GM12878 (cell line): ENCODE results near the gene MIOS. TPM values are rescaled to one million over a fixed set of nuclear protein-coding genes. Genes with fewer than 3 reads are reported as not detected.

ENCODE experiments used
- BCLAF1 ChIP-seq: fragments of 450-650 bp; IDR thresholded peaks from 2 replicates; pipeline ENCODE4 v1.6.1; 2017; ENCODE audit warnings: antibody characterized with exemption, mild to moderate bottlenecking, moderate library complexity
- CTCF ChIP-seq, 3 experiments: IDR thresholded peaks in 2 of 3; conservative IDR thresholded peaks in 1 of 3; 2 replicates each; pipeline ENCODE4 v1.5.1; 2011; ENCODE audit warnings: low read depth in 3 of 3, low read length in 3 of 3, mild to moderate bottlenecking in 3 of 3, control low read depth in 2 of 3, moderate library complexity in 2 of 3, inconsistent platforms in 1 of 3, mixed read lengths in 1 of 3; ENCODE audit not compliant: control insufficient read depth in 2 of 3, insufficient read depth in 1 of 3; ENCODE audit errors: extremely low read depth in 1 of 3
- HCFC1 ChIP-seq: fragments of 150-350 bp; IDR thresholded peaks from 2 replicates; pipeline ENCODE4 v1.6.1; 2014; ENCODE audit warnings: low read length
- HSF1 ChIP-seq: fragments of 150-350 bp; IDR thresholded peaks from 2 replicates; pipeline ENCODE4 v1.6.1; 2014; ENCODE audit warnings: mild to moderate bottlenecking, low read depth, low read length
- IRF3 ChIP-seq: fragments of 450-650 bp; IDR thresholded peaks from 2 replicates; pipeline ENCODE4 v1.6.1; 2014; ENCODE audit warnings: mild to moderate bottlenecking
- MYB ChIP-seq: fragments of 150-350 bp; IDR thresholded peaks from 2 replicates; pipeline ENCODE4 v1.6.1; 2014; ENCODE audit warnings: mild to moderate bottlenecking, low read depth, low read length, borderline replicate concordance
- PRDM15 ChIP-seq: fragments of 450-650 bp; formaldehyde crosslinking; IDR thresholded peaks from 2 replicates; pipeline ENCODE4 v1.4.0; 2020; ENCODE audit warnings: mild to moderate bottlenecking, moderate library complexity
- SIN3A ChIP-seq: IDR thresholded peaks from 2 replicates; pipeline ENCODE4 v1.6.1; 2012; ENCODE audit warnings: low read depth, low read length, improper control_type of control experiment
- SMAD1 ChIP-seq: fragments of 450-650 bp; IDR thresholded peaks from 2 replicates; pipeline ENCODE4 v1.6.1; 2018; ENCODE audit warnings: mild to moderate bottlenecking, low read depth; ENCODE audit not compliant: partially characterized antibody
- SMC3 ChIP-seq: IDR thresholded peaks from 2 replicates; pipeline ENCODE4 v1.6.1; 2011; ENCODE audit warnings: low read length, improper control_type of control experiment, borderline replicate concordance
- SP1 ChIP-seq: IDR thresholded peaks from one replicate; pipeline ENCODE4 v1.6.1; 2011; ENCODE audit warnings: low read depth, low read length
- STAT1 ChIP-seq: fragments of 450-650 bp; conservative IDR thresholded peaks from 2 replicates; pipeline ENCODE4 v1.6.1; 2014; ENCODE audit warnings: antibody characterized with exemption, mild to moderate bottlenecking
- TBL1XR1 ChIP-seq: IDR thresholded peaks from 2 replicates; pipeline ENCODE4 v1.6.1; 2012; ENCODE audit warnings: low read depth, low read length, improper control_type of control experiment
- TCF12 ChIP-seq: IDR thresholded peaks from 2 replicates; pipeline ENCODE4 v1.6.1; 2011; ENCODE audit warnings: low read depth, mild to moderate bottlenecking, low read length
- ZNF274 ChIP-seq: IDR thresholded peaks from one replicate; pipeline ENCODE4 v1.8.0; 2011; ENCODE audit not compliant: insufficient read length, insufficient read depth
- ZNF622 ChIP-seq: fragments of 450-650 bp; IDR thresholded peaks from 2 replicates; pipeline ENCODE4 v1.6.1; 2017; ENCODE audit warnings: mild to moderate bottlenecking, inconsistent platforms
- polyA plus RNA-seq, 11 experiments: library from polyadenylated mRNA; depleted of rRNA in 4 of 11; unstranded in 6 of 11; stranded (reverse) in 5 of 11; fragments of >200 nt; fragmentation: Nextera tagmentation in 4 of 11; fragmentation: Illumina TruSeq in 1 of 11; extraction: Ambion mirVana in 4 of 11; extraction: Trizol in 1 of 11; gene quantifications; 1 replicate in 1 of 11; 2 replicates in 10 of 11; pipeline versions ENCODE4 v1.2.1 to v1.2.3, GENCODE V29; 2011 to 2016; ENCODE audit warnings: inconsistent platforms in 2 of 11, missing spikeins in 2 of 11, low read depth in 1 of 11
- total RNA-seq, 4 experiments: library from RNA; depleted of rRNA in 3 of 4; stranded (reverse); fragments of >200 nt in 3 of 4; fragmentation: Illumina TruSeq in 1 of 4; extraction: Trizol in 1 of 4; gene quantifications; 2 replicates each; pipeline versions ENCODE4 v1.2.1 to v1.2.3, GENCODE V29; 2013 to 2021

The MIOS gene
- total and polyA plus RNA-seq, 10 of the 15 experiments (the other 5 are each of a cell fraction or from before 2014, with no cell fraction given), result 13.1 to 94.9 (median 54.2) TPM

- no peak for TF ChIP-seq SMC3
- no peak for TF ChIP-seq ZNF622
- TF ChIP-seq ZNF274, result no peak
- TF ChIP-seq BCLAF1, result no peak
- peak; percentile 93 for TF ChIP-seq SIN3A
- no peak for TF ChIP-seq PRDM15
- TF ChIP-seq SP1, result peak; percentile 88
- TF ChIP-seq CTCF (IDR thresholded peaks at IDR 0.05 in 2 of 3, conservative IDR thresholded peaks at IDR 0.05 in 1 of 3; ENCODE audit: control insufficient read depth in 2 of 3, extremely low read depth in 1 of 3, insufficient read depth in 1 of 3, low read depth in 3 of 3, low read length in 3 of 3), result no peak
- peak; percentile 42; the same call in 1 of the 2 replicates for TF ChIP-seq IRF3
- peak; percentile 18 for TF ChIP-seq SMAD1
- peak; percentile 9 for TF ChIP-seq TBL1XR1
- TF ChIP-seq HCFC1, result peak; percentile 48
- no peak; the same call in 1 of the 2 replicates for TF ChIP-seq MYB
- TF ChIP-seq HSF1, result no peak
- peak; percentile 60; the same call in 1 of the 2 replicates for TF ChIP-seq TCF12
- TF ChIP-seq STAT1, result 0 out of 2 replicates have a peak, but pooled peaks have one; percentile 42
Measured at GRCh38 chr7:7640221-7641128, 73.8 kb downstream of the MIOS start, which contains the start of gene UMAD1 (continued).
